Esophagus muscularis mucosa (tissue), 4 donors: Measurements from ENCODE around the gene CCNY. TPM values are rescaled to one million over a fixed set of nuclear protein-coding genes. Genes with fewer than 3 reads are reported as not detected.

Source experiments
- DNase-seq: peaks from one replicate; pipeline ENCODE4 v3.0.0-alpha.2; 2017; ENCODE audit errors: extremely low spot score
- H3K27ac ChIP-seq, 4 donors: fragments of 200-600 bp; sonication (generic); replicated peaks in 1 of 4; 1 replicate in 3 of 4; 2 replicates in 1 of 4; pipeline ENCODE4 v1.5.1; 2016 to 2019; ENCODE audit warnings: mild to moderate bottlenecking in 1 of 4
- H3K27me3 ChIP-seq, 4 donors: fragments of 200-600 bp; sonication (generic); one replicate each; pipeline versions ENCODE4 v1.5.1 to v1.6.0; 2016 to 2019
- H3K36me3 ChIP-seq, 4 donors: fragments of 200-600 bp; sonication (generic); one replicate each; pipeline ENCODE4 v1.5.1; 2016 to 2019
- H3K4me1 ChIP-seq, 4 donors: fragments of 200-600 bp; sonication (generic); one replicate each; pipeline ENCODE4 v1.5.1; 2016 to 2019
- H3K4me3 ChIP-seq, 4 donors: fragments of 200-600 bp; sonication (generic); 1 replicate in 2 of 4; 2 replicates in 2 of 4; pipeline ENCODE4 v1.5.1; 2016 to 2019; ENCODE audit warnings: mild to moderate bottlenecking in 4 of 4, moderate library complexity in 1 of 4
- H3K9me3 ChIP-seq, 4 donors: fragments of 200-600 bp; sonication (generic); 1 replicate in 3 of 4; 2 replicates in 1 of 4; pipeline ENCODE4 v1.5.1; 2016 to 2019
- CTCF ChIP-seq, 3 experiments: fragments of 200-600 bp in 2 of 3; fragments of 450-650 bp in 1 of 3; sonication (generic) in 2 of 3; IDR thresholded peaks; one replicate each; pipeline ENCODE4 v1.5.1; 2017 to 2019; ENCODE audit warnings: antibody characterized with exemption in 3 of 3, mild to moderate bottlenecking in 2 of 3, moderate library complexity in 1 of 3
- EP300 ChIP-seq: sonication (generic); formaldehyde crosslinking; IDR thresholded peaks from one replicate; pipeline ENCODE4 v1.6.1; 2017; ENCODE audit warnings: antibody characterized with exemption
- POLR2A ChIP-seq: fragments of 450-650 bp; IDR thresholded peaks from one replicate; pipeline ENCODE4 v1.6.1; 2017; ENCODE audit warnings: antibody characterized with exemption, moderate library complexity, mild to moderate bottlenecking, low read depth
- POLR2AphosphoS5 ChIP-seq, 2 donors: sonication (generic); formaldehyde crosslinking; IDR thresholded peaks; one replicate each; pipeline ENCODE4 v1.6.1; 2017; ENCODE audit warnings: antibody characterized with exemption in 2 of 2
- WGBS: methylation state at CpG from one replicate; pipeline ENCODE4 v1.1.5; 2018; 5-methylcytosine and 5-hydroxymethylcytosine counted together
- intact Hi-C: fragments of 100-400 bp; cut with DNase I; formaldehyde crosslinking; loops from one replicate; pipeline ENCODE4 v1.15.1; 2023
- total RNA-seq, 4 donors: library from RNA; depleted of rRNA; stranded (reverse); fragments of >200 nt; gene quantifications; one replicate each; pipeline versions ENCODE4 v1.1.0 to v1.2.1, GENCODE V29; 2016

The CCNY gene
- total RNA-seq, 4 donors from 2014 or later, result 36.6 to 53.5 (median 47.0) TPM

DNA sequence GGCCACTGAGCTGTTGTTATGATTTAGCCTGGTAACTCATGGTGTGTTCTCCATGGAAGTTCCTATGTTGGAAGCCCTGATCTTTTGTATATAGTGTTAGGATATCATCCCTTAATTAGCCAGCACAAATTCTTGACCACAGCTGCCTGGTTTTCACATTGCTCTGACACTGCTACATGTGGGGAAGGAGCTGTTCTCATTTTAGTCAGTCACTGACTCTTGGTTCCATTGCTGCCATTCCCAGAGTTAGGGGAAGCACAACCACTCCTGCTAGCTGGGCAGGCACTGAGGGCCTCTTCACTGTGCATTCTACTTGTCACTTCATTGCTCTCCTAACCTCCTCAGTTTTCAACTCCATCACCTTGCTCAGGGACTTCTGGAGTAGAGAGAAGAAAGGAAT, 170.4 kb downstream of the CCNY start:
- TF ChIP-seq EP300 (no peak), POLR2AphosphoS5 (IDR thresholded peaks at IDR 0.05) (no peak), POLR2A (no peak), CTCF (IDR thresholded peaks at IDR 0.05) (no peak)

GRCh38 chr10:35507519-35508109, 171.3 kb downstream of the CCNY start:
- intact Hi-C loops, result no loop called here
- H3K4me3 ChIP-seq, result no peak overlapping the region
- WGBS, result 94% methylated on average over 8 of the region's 8 CpGs
- no peak for DNase-seq
- peaks cover 0 to 6% (median 0%) of the 10 kb centered on the region in 4 donors for H3K4me1 ChIP-seq
- peaks cover 0 to 16% (median 7%) of the 10 kb centered on the region in 4 donors for H3K36me3 ChIP-seq
- no peak for TF ChIP-seq CTCF (IDR thresholded peaks at IDR 0.05)
- no peak for TF ChIP-seq EP300
- no peak for TF ChIP-seq POLR2AphosphoS5 (IDR thresholded peaks at IDR 0.05)
- no peak for TF ChIP-seq POLR2A
- no peak overlapping the region for H3K27ac ChIP-seq
- H3K9me3 ChIP-seq, result no peaks in the 10 kb centered on the region
- no peaks in the 10 kb centered on the region for H3K27me3 ChIP-seq

More for the DNA sequence above, 170.4 kb downstream of the CCNY start:
- intact Hi-C loops, result no loop called here
- DNase-seq, result no peak
- no peaks in the 10 kb centered on the region for H3K27me3 ChIP-seq
- no peak overlapping the region for H3K4me3 ChIP-seq
- peaks cover 0 to 21% (median 7%) of the 10 kb centered on the region in 4 donors for H3K36me3 ChIP-seq
- H3K4me1 ChIP-seq, result peaks cover 0 to 6% (median 0%) of the 10 kb centered on the region in 4 donors
- no peaks in the 10 kb centered on the region for H3K9me3 ChIP-seq
- H3K27ac ChIP-seq, result no peak overlapping the region

DNA sequence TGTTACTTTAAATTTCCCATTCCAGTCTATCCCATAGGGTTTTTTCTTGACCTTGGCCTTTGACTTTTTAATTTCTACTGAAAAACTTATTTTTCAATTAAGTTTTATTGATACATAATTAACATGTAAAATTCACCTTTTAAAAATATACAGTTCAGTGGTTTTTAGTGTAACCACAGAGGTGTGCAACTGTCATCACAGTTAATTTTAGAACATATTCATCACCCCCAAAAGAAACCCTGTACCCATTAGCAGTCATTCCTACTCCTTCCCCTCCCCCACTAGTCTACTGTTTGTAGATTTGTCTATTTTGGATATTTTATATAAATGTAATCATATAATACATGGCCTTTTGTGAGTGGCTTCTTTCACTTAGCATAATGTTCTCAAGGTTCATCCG, 172.3 kb downstream of the CCNY start:
- intact Hi-C loops, result no loop called here
- H3K27me3 ChIP-seq, result no peaks in the 10 kb centered on the region
- H3K4me1 ChIP-seq, result peaks cover 0 to under 1% (median 0%) of the 10 kb centered on the region in 4 donors
- DNase-seq, result no peak
- no peak overlapping the region for H3K27ac ChIP-seq
- no peak for TF ChIP-seq POLR2AphosphoS5 (IDR thresholded peaks at IDR 0.05)
- TF ChIP-seq CTCF (IDR thresholded peaks at IDR 0.05), result no peak
- TF ChIP-seq EP300, result no peak
- TF ChIP-seq POLR2A, result no peak
- H3K9me3 ChIP-seq, result no peaks in the 10 kb centered on the region
- H3K4me3 ChIP-seq, result no peak overlapping the region
- WGBS, result 93% methylated on average over 1 of the region's 1 CpG
- H3K36me3 ChIP-seq, result peaks cover 0 to 10% (median 7%) of the 10 kb centered on the region in 4 donors

- no peak for DNase-seq
- Histone ChIP-seq H3K27ac (no peak overlapping the region), H3K27me3 (no peaks in the 10 kb centered on the region), H3K9me3 (no peaks in the 10 kb centered on the region), H3K36me3 (peaks cover 0 to 10% (median 7%) of the 10 kb centered on the region in 4 donors), H3K4me1 (peaks cover 0 to 7% (median under 1%) of the 10 kb centered on the region in 4 donors), H3K4me3 (no peak overlapping the region)
- WGBS, result 91% methylated on average over 8 of the region's 8 CpGs
- TF ChIP-seq POLR2AphosphoS5 (IDR thresholded peaks at IDR 0.05), result no peak
- no peak for TF ChIP-seq CTCF (IDR thresholded peaks at IDR 0.05)
- TF ChIP-seq POLR2A, result no peak
- TF ChIP-seq EP300, result no peak
- intact Hi-C loops, result no loop called here
Measured at GRCh38 chr10:35510891-35511290, 174.6 kb downstream of the CCNY start.

DNA sequence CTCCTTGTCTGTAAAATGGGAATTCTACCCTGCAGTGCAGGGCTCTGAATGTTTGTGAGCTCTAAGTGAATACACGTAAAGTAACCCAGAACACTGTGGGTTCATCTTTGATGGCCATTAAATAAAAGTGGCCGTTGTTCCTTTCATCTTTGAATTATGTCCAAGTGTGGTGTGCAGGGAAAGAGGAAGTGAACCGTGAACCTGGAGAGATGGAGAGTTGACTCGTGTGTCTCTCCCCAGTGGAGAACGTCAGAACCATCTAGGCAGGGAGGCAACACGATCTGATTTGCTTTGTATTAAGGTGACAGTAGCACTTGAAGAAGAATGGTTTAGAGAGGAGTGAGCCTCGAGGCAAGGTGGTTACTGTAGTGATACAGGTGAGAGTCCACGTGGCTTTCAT, 175.3 kb downstream of the CCNY start:
- TF ChIP-seq POLR2A, result no peak
- Histone ChIP-seq H3K9me3 (no peaks in the 10 kb centered on the region), H3K27ac (no peak overlapping the region), H3K4me3 (no peak overlapping the region), H3K36me3 (peaks cover 0 to 10% (median 7%) of the 10 kb centered on the region in 4 donors), H3K27me3 (no peaks in the 10 kb centered on the region), H3K4me1 (peaks cover 0 to 9% (median 3%) of the 10 kb centered on the region in 4 donors)
- DNase-seq, result no peak
- intact Hi-C loops, result no loop called here
- WGBS, result 83% methylated on average over 8 of the region's 8 CpGs
